HG02970 (cell line): Measurements from ENCODE around the gene ZFHX3.
"Not testable (repeated sequence)": the region's sequence is repeated elsewhere in the genome, so short reads cannot be mapped to it uniquely, and the experiment has no call there.

Experiments
- ATAC-seq: cut with Tn5 transposase; IDR thresholded peaks from one replicate; pipeline ENCODE4 v1.9.1; 2021; ENCODE audit warnings: mild to moderate bottlenecking, moderate library complexity, moderate number of reproducible peaks; ENCODE audit not compliant: unreplicated experiment, low FRiP score

ZFHX3 gene

DNA sequence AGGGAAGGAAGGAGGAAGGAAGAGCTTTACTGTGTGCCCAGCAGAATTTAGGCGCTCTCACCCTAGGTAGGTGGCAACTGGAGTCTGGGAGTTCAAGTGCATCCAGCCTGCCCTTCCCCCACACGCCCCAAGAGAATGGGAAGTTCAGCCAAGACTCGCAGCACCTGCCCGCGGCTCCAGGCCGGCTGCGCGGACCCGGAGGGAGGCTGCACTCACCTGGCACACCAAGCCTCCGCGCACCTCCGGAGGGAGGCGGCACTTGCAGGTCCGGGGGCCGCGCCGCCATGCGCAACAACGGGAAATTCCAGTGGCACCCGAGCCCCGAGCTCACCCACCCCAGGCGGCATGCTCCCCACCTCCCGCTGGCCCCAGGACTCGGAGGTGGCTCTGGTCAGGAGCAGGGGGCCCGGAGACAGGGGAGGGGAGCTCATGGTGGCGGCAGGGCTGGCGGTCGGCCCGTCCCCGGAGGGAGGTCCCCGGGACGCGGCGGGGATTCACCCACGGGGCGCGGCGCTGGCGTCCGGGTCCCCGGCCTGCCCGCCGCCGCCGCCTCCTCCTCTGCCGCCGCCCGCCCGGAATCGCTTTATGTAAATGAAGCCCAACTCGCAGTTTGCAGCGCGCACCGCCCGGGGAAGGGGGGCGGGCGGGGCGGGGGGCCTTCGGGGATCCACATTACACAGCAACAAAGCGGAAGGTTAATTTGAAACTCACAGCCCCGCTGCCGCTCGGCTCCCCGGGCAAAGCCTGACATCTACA lies at the start of gene ZFHX3:
TSS of gene ZFHX3 (minus strand) at position 593 of the 756 bp plus-strand sequence. CDS start 87,983 bp downstream, outside the sequence.
- peak; percentile 78 for ATAC-seq

DNA sequence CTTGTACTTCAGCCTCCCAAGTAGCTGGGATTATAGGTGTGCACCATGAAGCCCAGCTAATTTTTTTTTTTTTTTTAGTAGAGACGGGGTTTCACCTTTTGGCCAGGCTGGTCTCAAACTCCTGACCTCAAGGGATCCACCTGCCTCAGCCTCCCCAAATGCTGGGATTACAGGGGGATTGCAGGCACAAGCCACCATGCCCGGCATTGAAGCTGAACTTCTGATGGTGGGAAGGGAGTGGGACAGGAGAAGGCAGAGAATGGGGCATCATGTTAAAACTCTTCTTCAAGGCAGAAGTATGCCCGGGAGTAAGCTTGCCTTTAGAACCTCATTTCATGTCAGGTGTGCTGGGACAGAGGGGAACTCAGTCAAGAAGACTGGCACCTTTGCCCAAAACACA lies 48.6 kb upstream of the ZFHX3 start:
- ATAC-seq: no peak

- ATAC-seq: no peak
Measured at GRCh38 chr16:73095885-73096421, 48.0 kb upstream of the ZFHX3 start.

GRCh38 chr16:73095142-73095820 lies 47.4 kb upstream of the ZFHX3 start:
- ATAC-seq: no peak

DNA sequence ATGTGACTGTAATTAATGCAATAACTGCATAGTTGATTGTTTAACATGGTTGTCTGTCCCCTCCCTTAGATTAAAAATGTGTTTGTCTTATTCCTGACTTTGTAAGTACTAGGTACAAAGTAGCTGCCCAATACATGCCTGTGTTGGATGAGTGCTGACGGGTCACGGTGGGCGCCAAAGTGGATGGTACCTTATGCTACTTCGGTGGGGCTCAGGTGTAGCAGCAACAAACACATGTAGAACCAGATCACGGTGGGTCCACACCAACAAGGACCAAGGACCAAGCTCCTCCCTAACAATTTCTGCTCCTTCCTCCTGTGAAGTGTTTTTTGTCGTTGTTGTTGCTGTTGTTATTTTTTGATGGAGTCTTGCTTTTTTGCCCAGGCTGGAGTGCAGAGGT lies 46.4 kb upstream of the ZFHX3 start:
- ATAC-seq: no peak

- ATAC-seq: no peak
Measured at GRCh38 chr16:73093146-73094144, 45.5 kb upstream of the ZFHX3 start.

DNA sequence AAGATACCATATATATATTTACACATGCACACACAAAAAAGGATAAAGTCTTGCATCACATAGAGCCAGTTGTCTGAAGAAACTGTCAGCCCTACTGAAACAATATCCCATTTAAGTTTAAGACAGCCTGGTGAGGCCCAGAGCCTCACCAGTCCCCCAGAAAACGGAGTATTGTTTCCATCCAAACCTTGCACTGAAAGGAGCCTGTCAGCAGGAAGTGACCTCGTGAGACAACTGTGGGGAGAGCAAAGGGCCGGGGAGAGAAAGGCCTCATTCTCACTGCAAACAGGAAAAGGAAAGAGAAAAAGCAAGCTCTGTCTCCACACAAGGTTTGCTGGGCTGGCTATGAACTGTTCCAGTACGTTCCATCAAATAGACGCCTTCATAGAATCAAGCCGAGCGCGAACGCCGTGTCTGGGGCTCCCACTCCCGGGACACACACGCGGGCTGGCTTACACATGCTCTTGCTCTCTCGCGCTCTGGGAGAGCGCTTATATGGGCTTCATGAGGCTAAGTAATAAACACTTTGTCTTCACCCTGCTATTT lies 44.4 kb upstream of the ZFHX3 start:
- ATAC-seq: no peak

DNA sequence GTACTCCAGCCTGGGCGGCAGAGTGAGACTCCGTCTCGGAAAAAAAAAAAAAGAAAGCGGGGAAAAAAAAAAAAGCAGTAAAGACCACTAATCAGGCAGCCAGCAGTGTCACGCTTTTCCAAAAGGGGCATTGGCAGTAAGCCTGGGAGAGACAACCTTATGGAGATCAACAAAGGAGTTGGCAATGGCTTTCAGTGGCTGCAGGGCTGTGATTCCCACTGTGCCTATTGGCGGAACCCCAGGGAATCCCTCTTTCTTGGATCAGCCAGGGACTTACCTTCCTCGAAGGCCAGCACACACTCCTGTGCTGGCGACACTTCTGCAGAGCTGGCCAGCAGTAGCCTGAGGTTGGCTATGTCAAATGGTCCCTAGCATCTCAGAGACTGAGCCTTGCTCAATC lies 43.2 kb upstream of the ZFHX3 start:
- no peak for ATAC-seq

- ATAC-seq: no peak
Measured at GRCh38 chr16:73089420-73089819, 41.5 kb upstream of the ZFHX3 start.

DNA sequence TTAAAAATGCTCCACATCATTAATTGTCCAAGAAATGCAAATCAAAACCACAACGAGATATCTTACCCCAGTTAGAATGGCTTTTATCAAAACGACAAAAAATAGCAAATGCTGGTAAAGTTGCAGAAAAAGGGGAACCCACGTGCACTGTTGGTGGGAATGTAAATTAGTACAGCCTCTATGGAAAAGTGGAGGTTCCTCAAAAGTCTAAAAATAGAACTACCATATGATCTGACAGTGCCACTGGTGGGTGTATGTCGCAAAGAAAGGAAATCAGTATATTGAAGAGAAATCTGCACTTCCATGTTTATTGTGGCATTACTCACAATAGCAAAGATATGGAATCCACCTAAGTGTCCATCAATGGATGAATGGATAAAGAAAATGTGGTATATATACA lies 38.2 kb upstream of the ZFHX3 start:
- no peak for ATAC-seq

- ATAC-seq: no peak
Measured at GRCh38 chr16:73083271-73083670, 35.3 kb upstream of the ZFHX3 start.

GRCh38 chr16:73082634-73083051 lies 34.7 kb upstream of the ZFHX3 start:
- ATAC-seq: not testable (repeated sequence)

- no peak for ATAC-seq
Measured at GRCh38 chr16:73080931-73081330, 33.0 kb upstream of the ZFHX3 start.

DNA sequence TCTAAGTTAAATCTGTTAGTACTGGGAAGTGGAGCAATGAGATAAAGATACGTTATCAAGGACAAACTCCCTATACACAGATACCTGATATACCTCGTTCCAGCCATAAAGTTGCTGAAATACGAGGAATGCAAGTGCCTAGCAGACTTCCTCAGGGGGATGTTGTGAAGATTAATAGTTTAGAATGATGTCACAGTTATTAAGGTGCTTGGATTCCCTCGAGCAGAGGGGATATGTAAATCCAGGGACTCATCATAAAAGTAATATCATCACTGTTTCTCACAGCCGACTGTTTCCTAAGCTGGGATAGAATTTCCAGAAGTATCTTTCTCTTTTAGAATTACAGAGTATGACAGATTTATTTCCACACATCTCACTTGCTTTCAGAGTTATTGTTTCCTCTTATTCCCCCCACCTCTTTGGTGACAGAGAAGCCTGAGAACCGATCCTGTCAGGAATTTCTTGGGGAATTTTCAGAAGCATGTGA lies 28.4 kb upstream of the ZFHX3 start:
- no peak for ATAC-seq

GRCh38 chr16:73074382-73074781 lies 26.5 kb upstream of the ZFHX3 start:
- no peak for ATAC-seq

- not testable (repeated sequence) for ATAC-seq
Measured at GRCh38 chr16:73072051-73072450, 24.1 kb upstream of the ZFHX3 start.

DNA sequence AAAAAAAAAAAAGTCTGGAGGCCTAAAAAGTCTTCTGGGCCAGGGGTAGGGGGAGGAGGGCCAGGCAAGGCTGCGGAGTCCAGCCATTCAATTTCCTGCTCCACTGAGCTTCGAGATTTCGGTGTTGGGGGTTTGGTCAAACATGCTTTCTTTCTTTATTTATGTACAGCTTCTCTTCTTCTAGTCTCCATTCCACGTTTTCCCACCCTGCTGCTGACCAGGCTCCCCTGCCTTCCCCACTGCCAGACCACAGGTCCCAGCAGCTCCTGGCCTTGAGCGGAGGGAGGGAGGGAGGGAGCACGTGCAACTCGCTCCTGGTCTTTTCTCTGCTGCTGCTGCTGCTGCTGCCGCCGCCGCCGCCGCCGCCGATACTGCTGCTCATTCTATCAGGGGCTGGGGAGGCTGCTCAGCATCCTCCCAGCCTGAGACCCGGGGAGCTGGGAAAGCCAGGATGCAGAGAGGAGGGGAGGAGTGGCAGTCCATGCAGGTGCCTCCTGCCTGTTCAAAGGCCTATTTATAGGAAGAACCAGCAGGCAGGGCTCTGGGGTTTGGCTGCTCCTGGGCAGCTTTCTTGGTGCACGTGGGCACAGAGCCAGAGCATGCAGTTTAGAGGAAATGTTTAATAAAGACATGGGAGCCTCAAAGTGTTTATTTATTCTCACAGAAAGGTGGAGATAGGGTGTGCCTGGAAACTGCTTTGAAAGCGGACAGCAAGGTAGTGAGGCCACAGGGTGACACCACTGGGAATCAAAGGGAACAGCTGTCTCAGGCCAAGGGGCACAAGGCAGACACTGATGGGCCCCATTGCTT lies 23.4 kb upstream of the ZFHX3 start:
- no peak for ATAC-seq

DNA sequence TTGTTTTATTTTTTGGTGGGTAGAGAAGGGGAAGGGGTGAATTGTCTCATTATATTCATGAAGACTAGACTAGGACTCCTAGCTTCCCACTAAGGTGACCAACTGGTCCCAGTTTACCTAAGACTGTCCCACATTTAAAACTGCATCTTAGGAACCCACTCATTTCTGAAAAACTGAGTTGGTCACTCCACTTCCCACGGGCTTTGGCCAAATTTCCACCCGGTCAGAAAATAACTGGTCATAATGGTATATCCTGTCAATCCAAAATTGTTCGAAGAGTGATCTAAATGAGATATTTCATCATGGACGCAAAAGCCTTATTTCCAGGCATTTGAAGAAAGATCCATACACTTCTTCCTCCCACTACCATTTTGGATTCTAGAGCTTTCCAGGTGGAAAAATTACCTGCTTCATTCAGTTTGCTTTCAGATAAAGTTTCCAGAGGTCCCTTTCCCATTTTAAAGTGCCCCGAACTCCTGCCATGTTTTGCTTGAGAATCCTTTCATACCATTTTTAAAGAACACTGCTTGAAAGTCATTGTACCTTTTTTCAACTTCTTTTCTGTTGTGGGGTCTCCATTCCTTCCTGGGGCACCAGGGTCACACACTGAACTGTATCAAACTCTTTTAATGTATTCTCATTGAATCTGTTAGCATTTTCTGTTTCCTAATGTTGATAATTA lies 21.8 kb upstream of the ZFHX3 start:
- ATAC-seq: no peak
